G401 (cell line): Measurements from ENCODE around the gene RASD1. TPM values are rescaled to one million over a fixed set of nuclear protein-coding genes. Genes with fewer than 3 reads are reported as not detected.
A peak's percentile ranks its signal among the peaks of the same experiment; 100 is the strongest.
"Not testable (repeated sequence)": the region's sequence is repeated elsewhere in the genome, so short reads cannot be mapped to it uniquely, and the experiment has no call there.

Experiments used
- DNase-seq: peaks from one replicate; pipeline ENCODE4 v3.0.0-alpha.2; 2015; ENCODE audit warnings: low spot score
- in situ Hi-C: cut with HindIII; loops from 2 replicates; pipeline ENCODE4 v1.10.0; 2016; ENCODE audit warnings: low sequenced_read_pairs, mixed read lengths
- total RNA-seq: library from RNA; depleted of rRNA; stranded (reverse); fragments of >200 nt; shearing (Covaris generic); gene quantifications from 2 replicates; pipeline ENCODE4 v1.2.3, GENCODE V29; 2014; rRNA removed

RASD1 gene
- total RNA-seq, 1 experiment from 2014 or later = not detected

DNA sequence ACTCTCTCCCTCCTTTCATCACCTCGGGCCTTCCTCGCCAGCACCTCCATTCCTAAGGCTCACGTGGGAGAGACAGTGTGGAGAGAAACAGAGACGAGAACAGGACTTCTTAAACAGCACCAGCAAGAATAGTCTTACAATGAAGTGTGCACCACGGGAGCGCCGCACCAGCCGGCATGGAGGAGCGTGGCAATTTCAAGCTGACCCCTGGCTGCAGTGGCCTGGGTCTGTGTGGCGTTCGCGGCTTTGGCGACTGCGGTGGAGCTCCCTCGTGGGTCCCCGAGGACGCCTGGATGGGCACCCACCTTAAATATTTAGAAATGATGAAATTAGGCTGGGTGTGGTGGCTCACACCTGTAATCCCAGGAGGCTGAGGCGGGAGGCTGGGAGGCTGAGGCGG, 39.9 kb downstream of the RASD1 start:
- in situ Hi-C loops = no loop called here
- no peak for DNase-seq

DNA sequence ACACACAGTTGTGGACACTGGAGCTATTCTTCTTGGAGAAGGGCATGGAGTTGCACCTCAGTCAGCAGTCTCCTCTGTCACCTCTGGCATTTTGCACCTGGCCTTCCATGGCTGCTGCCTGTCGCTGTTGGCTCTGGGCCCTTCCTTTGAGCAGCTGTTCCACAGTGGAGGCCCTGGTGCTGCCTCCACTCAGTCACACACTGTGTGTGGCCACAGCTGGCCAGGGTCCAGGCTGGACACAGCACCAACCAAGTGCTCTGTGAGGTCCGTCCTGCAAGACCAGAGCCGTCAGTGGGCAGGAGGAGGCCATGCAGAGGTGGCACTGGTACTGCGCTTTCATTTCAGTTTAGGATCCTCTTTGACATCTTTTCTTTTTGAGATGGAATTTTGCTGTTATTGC, 41.0 kb downstream of the RASD1 start:
- in situ Hi-C loops = no loop called here
- DNase-seq = no peak

DNA sequence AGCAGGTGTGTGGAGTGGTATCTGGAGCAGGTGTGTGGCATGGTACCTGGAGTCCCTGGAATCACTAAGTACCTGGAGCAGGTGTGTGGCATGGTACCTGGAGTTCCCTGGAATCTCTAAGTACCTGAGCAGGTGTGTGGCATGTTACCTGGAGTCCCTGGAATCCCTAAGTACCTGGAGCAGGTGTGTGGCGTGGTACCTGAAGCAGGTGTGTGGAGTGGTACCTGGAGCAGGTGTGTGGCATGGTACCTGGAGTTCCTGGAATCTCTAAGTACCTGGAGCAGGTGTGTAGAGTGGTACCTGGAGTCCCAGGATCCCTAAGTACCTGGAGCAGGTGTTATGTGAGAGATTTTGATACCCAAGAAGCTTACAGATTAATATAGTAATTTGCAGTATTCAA, 41.5 kb downstream of the RASD1 start:
- DNase-seq, in situ Hi-C loops: not testable (repeated sequence)

DNA sequence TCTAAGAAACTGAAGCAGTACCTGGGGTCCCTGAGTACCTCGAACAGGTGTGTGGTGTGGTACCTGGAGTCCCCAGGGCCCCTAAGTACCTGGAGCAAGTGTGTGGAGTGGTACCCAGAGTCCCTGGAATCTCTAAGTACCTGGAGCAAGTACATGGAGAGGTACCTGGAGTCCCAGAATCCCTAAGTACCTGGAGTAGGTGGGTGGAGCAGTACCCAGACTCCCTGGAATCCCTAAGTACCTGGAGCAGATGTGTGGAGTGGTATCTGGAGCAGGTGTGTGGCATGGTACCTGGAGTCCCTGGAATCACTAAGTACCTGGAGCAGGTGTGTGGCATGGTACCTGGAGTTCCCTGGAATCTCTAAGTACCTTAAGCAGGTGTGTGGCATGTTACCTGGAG, 41.9 kb downstream of the RASD1 start:
- DNase-seq = no peak
- in situ Hi-C loops = no loop called here

DNA sequence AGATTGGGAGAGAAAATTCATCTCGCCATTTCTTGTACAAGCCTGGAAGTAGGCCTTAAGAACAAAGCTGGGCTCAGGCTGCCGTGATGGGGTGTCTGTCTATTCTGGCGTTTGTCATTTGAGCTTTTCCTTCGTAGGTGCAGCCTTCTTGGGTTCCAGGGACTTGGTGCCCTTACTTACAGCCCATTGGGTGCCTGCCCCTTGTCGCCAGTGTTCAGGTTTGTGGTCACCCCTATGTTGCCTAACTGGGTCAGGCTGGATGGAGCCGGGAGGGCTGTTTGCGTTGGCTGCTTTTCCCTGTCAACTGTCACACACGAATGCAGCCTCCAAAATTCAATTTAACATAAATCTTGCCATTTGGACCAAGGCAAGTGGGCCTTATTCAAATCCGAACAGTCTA, 43.1 kb downstream of the RASD1 start:
- in situ Hi-C loops = no loop called here
- DNase-seq = no peak

DNA sequence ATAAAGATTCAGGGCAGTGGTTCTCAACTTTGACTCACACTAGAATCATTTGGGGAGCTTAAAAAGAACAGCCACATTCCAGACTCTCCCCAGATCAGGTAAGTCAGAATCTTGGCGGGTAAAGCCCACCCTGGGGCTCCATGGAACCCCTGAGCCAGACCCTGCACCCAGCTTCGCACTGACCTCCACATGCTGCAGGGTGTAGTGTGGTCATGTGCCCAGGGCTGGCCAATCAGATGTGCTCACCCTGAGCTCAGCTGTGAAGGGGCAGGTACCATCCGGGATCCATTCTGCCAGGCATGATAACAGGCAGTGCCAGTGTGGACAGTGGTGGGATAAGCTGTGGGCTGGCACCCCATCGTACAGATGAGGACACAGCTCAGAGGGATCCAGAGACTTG, 47.5 kb downstream of the RASD1 start:
- in situ Hi-C loops = no loop called here

DNA sequence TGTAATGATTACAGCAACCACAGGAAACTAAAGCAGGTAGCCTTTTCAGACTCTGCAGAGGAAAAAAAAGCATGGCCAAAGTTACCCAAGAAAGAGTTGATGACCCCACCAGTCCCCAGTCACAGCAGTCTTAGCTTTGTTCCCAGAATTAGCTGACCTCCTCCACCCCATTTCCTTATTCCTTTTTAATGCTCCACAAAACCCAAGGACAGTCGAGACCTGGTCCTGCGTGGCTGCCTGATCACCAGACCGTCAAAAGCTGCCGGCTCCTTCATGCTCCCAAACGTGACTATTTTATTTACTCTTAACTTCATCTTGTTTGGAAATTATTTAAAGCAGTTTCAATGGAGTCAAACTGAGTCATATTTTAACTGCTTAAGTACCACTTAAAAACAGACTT, 48.1 kb downstream of the RASD1 start:
- in situ Hi-C loops = no loop called here
- DNase-seq = no peak

More for the DNA sequence above, 47.5 kb downstream of the RASD1 start:
- DNase-seq = no peak

DNA sequence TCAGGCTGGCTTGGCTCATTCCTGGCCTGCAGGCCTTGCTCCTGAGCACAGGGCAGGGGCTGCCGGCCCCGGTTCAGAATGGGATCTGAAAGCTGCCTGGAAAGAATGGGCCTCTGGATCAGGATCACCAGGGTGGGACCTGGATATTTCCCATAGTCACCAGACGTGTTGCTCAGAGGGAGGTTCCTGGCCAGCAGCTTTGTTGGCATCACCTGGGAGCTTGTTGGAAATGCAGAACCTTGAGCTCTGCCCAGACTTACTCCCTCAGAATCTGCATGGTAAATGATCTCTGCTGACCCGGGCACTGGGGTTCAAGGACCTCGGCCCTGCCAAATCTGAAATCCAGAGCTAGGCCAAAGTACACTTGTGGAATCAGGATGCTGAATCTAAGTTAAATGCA, 48.9 kb downstream of the RASD1 start:
- peak; percentile 82 for DNase-seq
- in situ Hi-C loops = no loop called here

DNA sequence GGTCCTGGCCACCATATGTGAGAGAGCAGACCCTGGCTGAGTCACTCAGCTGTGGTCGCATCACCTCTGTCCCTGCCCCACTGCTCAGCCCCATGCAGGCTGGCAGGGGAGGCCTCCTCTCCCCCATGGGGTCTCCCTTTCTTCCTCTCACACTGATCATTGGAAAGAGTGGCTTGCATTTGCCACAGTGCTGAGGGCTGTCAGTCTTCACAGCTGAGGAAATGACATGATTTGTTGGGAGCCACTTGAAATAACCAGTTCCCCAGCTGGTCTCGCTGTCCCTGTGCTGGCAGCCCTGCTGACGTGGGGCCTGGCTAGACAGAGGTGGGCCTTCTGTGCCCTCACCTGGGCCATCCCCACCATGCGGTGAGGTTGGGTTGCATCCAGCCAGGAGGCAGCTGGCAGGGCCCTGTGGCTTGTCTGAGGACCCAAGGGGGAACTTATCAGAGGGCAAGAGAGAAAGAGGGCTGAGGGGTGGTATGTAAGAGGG, 49.5 kb downstream of the RASD1 start:
- no peak for DNase-seq
- in situ Hi-C loops = no loop called here

DNA sequence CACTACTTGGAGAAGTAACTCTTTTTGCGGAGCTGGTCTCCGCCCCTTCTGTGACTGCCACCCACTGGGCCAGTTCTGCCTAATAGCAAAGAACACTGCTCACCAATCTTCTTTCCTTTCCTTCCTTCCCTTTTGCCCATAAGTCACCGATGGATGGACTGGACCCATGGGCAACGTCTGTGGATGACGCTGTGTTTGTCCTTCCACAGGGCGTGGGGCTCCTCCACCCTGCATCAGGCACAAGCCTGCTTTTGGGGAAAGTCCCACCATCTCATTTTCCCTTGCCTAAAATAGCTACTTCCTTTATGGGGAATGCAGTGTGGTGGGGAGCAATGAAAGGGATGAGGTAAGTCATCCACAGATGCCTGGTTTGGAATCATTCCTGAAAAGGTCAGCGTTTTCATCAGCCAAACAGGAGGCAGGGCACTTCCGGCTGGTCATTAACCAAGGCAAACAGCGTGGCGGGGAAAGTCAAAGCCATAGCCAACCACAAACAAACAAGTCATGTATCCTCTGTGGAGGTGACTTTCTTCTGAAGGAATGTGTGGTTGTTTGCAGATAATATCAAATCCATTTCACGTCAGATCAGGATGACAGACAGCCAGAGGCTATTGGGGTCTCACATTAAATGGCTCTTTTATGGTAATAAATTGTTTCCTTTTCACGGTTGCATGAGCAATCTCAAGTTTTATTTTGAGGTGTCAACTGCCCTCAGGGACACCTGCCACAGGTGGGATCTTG, 50.1 kb downstream of the RASD1 start:
- peak; percentile 48 for DNase-seq
- in situ Hi-C loops = no loop called here

DNA sequence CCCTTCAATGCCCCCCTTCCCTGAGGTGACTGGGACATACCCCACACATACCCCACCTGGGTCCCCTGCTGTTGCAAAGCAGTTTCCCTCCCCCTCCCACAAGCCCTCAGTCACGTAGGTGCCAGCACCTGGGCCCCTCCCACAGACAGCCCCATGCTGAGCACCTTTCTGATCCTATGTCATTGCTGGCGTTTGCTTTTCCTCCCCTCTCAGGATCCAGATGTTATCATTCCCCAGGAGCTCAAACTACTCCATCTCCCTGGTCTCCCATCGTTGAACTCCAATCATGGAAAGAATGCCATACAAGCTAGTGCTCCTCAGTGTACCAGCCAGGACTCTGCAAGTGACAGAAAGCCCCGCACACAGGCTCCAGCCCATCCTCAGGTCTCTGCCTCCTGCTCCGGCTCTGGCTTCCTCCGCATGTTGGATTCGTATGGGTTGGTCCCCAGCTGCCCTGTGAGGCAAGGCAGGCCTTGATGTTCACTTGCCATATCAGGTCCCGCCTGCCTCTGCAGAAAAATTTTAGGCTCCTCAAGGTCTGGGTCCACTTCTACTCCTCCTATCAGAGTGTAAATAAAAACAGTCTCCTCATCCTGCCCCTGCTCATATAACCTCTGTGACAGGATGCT, 50.8 kb downstream of the RASD1 start:
- no peak for DNase-seq
- in situ Hi-C loops = no loop called here

Other genes with a start within 250 kb of the RASD1 start
- gene COPS3, start 215.1 kb downstream of the RASD1 start, total RNA-seq = 162 and 165 TPM in 2 replicates
- 1.4 and 3.8 TPM in 2 replicates for gene NT5M, start 193.0 kb downstream of the RASD1 start, total RNA-seq
- gene MED9, start 19.4 kb downstream of the RASD1 start, total RNA-seq = 16.4 and 21.1 TPM in 2 replicates
- 43.1 and 71.6 TPM in 2 replicates for gene PEMT, start 95.3 kb upstream of the RASD1 start, total RNA-seq
- gene RAI1, start 185.1 kb upstream of the RASD1 start, total RNA-seq = 12.0 and 13.8 TPM in 2 replicates